GM13977 (cell line): ENCODE measurements around the gene MTF1.

Experiments
- DNase-seq: peaks from one replicate; pipeline ENCODE4 v3.0.0; 2012; ENCODE audit warnings: low spot score
- CTCF ChIP-seq: IDR thresholded peaks from 2 replicates; pipeline ENCODE4 v1.5.1; 2012; ENCODE audit warnings: mild to moderate bottlenecking, control low read depth; ENCODE audit not compliant: insufficient read depth; ENCODE audit errors: extremely low read depth, missing control alignments
- in situ Hi-C: fragments of 300-500 bp; cut with MboI; formaldehyde crosslinking; loops from one replicate; pipeline ENCODE4 v1.12.0; 2022; ENCODE audit warnings: low sequenced_read_pairs, low pct_unique_long_range_greater_than_20kb, mixed read lengths, inconsistent platforms; ENCODE audit not compliant: unreplicated experiment

MTF1 gene

GRCh38 chr1:37849480-37849879 lies 9.9 kb downstream of the MTF1 start:
- DNase-seq = no peak
- no peak for TF ChIP-seq CTCF
- in situ Hi-C loops = no loop called here

GRCh38 chr1:37846647-37847339 lies 12.6 kb downstream of the MTF1 start:
- no peak for TF ChIP-seq CTCF
- in situ Hi-C loops = no loop called here
- no peak for DNase-seq

GRCh38 chr1:37845786-37846185 lies 13.6 kb downstream of the MTF1 start:
- TF ChIP-seq CTCF = no peak
- no peak for DNase-seq
- in situ Hi-C loops = no loop called here

GRCh38 chr1:37845049-37845646 lies 14.2 kb downstream of the MTF1 start:
- in situ Hi-C loops = no loop called here
- no peak for DNase-seq
- no peak for TF ChIP-seq CTCF

GRCh38 chr1:37844536-37844935 lies 14.9 kb downstream of the MTF1 start:
- TF ChIP-seq CTCF = no peak
- DNase-seq = no peak
- in situ Hi-C loops = no loop called here

GRCh38 chr1:37841652-37842051 lies 17.7 kb downstream of the MTF1 start:
- DNase-seq = no peak
- TF ChIP-seq CTCF = no peak
- in situ Hi-C loops = no loop called here

GRCh38 chr1:37840711-37841110 lies 18.7 kb downstream of the MTF1 start:
- no peak for TF ChIP-seq CTCF
- in situ Hi-C loops = no loop called here
- no peak for DNase-seq
